NCI-H1092 treated with DMSO at 0.1 percent for 48 hours (cell line): ENCODE data around the gene OR51B2.

Source experiments
- DNase-seq: peaks from one replicate; lab custom pipeline; 2025; lab: John Stamatoyannopoulos, UW

Gene OR51B2

GRCh38 chr11:5283882-5284281, 40.2 kb downstream of the OR51B2 start:
- DNase-seq, result no peak

GRCh38 chr11:5283086-5283485, 41.0 kb downstream of the OR51B2 start:
- DNase-seq, result no peak

- DNase-seq, result no peak
Measured at GRCh38 chr11:5282628-5283027, 41.5 kb downstream of the OR51B2 start.

GRCh38 chr11:5281596-5281995, 42.5 kb downstream of the OR51B2 start:
- no peak for DNase-seq

GRCh38 chr11:5280582-5281102, 43.5 kb downstream of the OR51B2 start:
- no peak for DNase-seq

- DNase-seq, result no peak
Measured at GRCh38 chr11:5279471-5280090, 44.5 kb downstream of the OR51B2 start.

GRCh38 chr11:5277807-5278382, 46.2 kb downstream of the OR51B2 start:
- DNase-seq, result no peak

GRCh38 chr11:5276697-5277096, 47.4 kb downstream of the OR51B2 start:
- DNase-seq, result no peak

- DNase-seq, result no peak
Measured at GRCh38 chr11:5275369-5276110, 48.6 kb downstream of the OR51B2 start.

- DNase-seq, result no peak
Measured at GRCh38 chr11:5274395-5274794, 49.7 kb downstream of the OR51B2 start.
